GM20431 (cell line): ENCODE measurements around the gene PGR.
"Not testable (repeated sequence)": the region's sequence is repeated elsewhere in the genome, so short reads cannot be mapped to it uniquely, and the experiment has no call there.

Source experiments
- in situ Hi-C: fragments of 300-500 bp; cut with MseI, MboI; formaldehyde crosslinking; loops from one replicate; pipeline ENCODE4 v1.15.0; 2020; ENCODE audit warnings: low sequenced_read_pairs; ENCODE audit not compliant: unreplicated experiment

Gene PGR

GRCh38 chr11:101014600-101015285 lies 114.9 kb downstream of the PGR start:
- in situ Hi-C loops: no loop called here

GRCh38 chr11:101013702-101014101 lies 115.9 kb downstream of the PGR start:
- in situ Hi-C loops: not testable (repeated sequence)

DNA sequence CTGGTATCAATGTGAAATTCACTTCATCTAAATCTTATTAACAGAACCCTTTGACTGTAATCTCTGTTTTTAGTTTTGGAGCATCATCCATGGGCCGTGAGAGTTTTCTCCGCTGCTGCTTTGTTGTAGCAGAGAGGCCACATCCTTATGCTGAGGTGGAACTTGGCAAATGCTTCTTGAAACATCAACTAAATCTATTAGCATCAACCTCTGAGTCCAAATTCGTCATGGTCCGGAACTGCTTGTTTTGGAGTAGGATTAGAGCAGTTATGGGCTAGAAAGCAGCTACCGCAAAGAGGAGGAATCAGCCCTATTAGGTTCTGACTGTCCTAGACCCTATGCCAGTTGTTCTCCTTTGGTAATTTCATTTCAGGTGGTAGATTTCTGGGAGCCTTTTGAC lies 117.7 kb downstream of the PGR start:
- in situ Hi-C loops: no loop called here

DNA sequence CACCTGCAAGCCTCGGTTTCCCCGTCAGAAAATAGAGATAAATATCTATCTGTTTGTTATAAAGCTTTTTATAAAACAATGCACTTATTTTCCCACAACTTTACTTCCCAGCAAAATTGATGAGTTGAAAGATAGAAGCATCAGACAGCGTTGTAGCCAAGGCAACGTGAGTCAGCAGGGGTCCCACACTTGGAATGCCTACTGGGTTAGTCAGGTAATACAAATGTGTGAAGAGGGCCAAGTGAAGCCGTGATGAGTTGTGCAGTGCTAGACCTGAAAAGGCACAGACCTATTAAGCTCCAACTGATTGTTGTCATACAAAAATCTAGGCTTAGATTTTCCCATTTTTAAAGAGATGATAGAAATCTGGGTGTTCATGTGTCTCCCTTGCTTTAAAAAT lies 118.7 kb downstream of the PGR start:
- in situ Hi-C loops: no loop called here

GRCh38 chr11:101009690-101010055 lies 119.9 kb downstream of the PGR start:
- in situ Hi-C loops: no loop called here

DNA sequence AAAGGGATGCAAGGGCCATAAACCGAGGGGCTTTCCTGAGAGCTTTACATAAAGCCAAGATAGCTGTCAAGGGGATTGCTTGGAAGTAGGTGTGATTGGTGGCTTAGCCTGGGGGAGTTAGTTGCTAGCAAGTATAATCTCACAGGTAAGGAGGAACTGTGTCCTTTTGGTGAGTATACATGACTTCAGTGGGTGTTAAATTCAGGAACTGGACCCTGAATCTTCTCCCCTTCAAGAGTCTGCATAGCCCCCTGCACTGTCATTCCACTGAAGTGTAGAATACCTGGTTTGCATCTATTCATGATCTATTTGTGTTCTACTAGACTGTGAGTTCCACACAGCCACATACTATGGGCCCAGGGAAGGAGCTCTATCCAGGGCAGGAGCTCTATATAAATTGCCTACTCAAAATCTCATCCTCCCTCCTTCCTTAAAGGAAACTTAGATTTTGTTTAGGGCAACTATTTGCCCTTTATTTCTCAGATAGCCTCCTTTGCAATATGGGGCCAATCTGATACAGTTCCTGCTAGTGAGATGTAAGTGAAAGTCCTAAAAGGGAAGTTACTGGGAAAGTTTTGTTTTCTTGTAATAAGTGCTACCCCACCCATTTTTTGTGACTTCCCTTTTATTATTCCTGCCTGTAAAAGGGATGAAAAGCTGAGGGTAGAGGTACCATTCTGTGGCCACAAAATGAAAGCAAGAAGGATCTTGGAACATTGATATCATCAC lies 120.5 kb downstream of the PGR start:
- in situ Hi-C loops: no loop called here

DNA sequence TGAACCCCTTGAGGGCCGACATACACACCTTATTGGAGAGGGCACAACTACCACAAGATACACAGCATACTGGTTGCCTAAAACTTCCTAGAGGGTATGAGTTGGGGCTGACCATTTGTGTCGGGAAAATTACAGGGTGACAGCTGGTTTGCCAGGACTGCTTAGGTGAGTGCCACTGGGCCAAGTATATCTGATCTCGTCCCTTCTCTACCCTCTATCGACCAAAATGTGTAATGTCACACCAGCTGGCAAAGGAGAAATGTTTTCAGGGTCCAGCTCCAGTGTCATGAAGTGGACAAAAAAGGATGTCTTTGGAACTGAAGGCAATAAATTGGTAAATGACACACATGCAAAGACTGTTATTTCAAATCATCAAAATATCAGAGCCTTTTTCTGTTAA lies 126.1 kb downstream of the PGR start:
- in situ Hi-C loops: no loop called here

DNA sequence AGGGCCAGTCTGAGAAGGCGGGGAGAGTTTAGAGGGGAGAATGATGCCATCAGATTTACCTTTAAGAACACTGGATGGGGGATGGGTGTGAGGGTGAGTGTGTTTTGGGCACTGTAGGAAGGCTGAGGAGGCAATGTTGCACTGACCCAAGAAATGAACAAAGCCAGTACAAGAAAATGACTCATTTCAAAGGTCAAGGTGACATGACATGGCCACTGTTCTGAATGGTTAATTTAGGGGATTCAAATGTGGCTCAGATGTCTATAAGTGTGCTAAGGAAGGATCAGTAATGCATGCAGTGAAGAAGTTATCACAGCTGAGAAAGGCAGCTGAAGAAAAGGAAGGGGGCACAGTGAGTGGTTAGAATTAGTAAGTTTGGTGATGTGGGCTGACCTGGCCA lies 129.9 kb downstream of the PGR start:
- in situ Hi-C loops: no loop called here

GRCh38 chr11:100994966-100995365 lies 134.6 kb downstream of the PGR start:
- in situ Hi-C loops: no loop called here

GRCh38 chr11:100991541-100991940 lies 138.1 kb downstream of the PGR start:
- in situ Hi-C loops: no loop called here

- in situ Hi-C loops: no loop called here
Observed at GRCh38 chr11:100990931-100991330, 138.7 kb downstream of the PGR start.

DNA sequence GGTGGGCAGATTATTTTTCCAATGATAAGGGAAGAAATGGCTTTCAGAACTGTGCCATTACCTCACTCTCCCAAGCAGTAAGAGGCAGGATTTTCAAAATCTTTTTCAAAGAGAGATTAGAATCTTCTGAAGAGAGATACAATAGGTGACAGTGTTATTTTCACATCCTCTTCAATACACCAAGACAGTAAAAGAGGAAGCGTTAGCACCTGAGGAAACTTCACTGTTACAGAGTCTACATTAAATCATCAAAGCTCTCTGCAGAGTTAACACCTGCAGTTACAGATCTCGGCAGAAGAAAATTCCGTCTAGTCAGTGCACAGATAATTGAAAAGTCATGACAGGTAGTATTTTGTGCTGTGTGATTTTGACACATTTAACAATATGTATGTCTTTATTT lies 144.9 kb downstream of the PGR start:
- in situ Hi-C loops: no loop called here

- in situ Hi-C loops: no loop called here
Observed at GRCh38 chr11:100981196-100981824, 148.3 kb downstream of the PGR start.

GRCh38 chr11:100980156-100980555 lies 149.5 kb downstream of the PGR start:
- in situ Hi-C loops: no loop called here
